NCI-H2196 (cell line): ENCODE measurements around the gene ZDHHC14.

Source experiments
- DNase-seq: peaks from one replicate; lab custom pipeline; 2025; ENCODE audit not compliant: unreplicated experiment; lab: John Stamatoyannopoulos, UW

Gene ZDHHC14

DNA sequence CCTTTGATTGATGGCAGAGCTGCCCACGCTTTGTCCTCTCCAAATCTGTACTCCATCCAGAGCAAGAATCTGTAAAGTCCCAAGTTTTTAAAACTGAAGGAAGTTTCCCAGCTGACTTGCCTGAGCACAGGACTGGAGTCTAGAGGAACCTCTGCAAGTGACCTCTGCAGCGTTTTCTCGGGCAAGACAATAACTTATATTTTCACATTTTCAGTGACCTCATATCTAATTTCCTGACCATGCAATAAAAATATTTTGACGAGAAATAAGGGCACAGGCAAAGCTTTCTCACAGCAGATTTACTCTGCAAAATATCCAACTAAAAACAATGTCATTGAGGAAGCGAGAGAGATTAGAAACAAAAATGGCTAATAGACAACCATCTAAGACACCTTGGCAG, 256.5 kb downstream of the ZDHHC14 start:
- DNase-seq = no peak

- DNase-seq = no peak
Measured at GRCh38 chr6:157637941-157638662, 257.1 kb downstream of the ZDHHC14 start.

- peak; percentile 4 for DNase-seq
Measured at GRCh38 chr6:157638779-157639178, 257.8 kb downstream of the ZDHHC14 start.

DNA sequence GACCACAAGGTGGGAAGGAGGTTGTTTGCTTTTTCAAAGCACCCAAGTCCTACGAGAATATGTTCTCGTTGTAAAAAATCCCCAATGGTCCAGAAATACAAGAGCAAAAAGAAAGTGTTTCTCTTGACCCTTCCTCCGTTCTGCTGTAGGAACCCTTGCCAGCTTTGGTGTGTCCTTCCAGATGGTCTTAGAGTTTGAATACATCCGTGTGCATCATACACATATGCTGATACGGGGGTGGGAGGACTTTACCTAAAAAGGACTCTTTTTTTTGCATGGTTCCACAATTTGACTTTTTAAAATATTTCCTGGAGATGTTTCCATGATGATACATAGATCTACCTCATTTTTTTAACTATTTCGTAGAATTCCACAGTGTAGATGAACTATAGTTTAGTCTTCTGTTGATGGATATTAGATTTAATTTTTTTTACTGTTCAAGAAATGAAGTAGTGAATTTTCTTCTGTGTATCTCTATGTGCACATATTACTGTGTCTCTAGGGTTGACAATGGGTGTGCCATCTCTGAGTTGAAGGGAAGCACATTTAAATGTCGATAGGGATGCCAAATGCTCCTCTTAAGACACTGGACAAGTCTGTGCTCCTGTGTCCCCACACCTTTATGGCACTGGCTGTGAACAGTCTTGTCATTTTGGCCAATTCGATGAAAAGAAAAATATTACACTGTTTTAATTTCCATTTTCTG, 259.9 kb downstream of the ZDHHC14 start:
- no peak for DNase-seq

DNA sequence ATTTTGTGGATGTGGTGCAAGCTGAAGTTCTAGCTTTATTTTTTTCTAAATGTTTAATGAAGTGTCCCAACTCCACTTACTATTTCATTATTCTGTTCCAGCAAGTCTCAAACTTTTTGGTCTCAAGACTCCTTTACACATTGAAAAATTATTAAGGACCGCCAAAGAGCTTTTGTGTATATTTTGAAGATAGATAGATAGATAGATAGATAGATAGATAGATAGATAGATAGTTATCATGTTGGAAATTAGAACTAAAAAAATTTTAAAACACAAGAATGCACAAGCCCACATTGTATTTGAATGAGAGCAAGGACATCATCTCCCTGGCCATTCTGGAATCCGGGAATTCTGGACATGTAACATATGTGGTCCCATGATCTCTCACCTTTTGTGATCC, 260.8 kb downstream of the ZDHHC14 start:
- DNase-seq = no peak

DNA sequence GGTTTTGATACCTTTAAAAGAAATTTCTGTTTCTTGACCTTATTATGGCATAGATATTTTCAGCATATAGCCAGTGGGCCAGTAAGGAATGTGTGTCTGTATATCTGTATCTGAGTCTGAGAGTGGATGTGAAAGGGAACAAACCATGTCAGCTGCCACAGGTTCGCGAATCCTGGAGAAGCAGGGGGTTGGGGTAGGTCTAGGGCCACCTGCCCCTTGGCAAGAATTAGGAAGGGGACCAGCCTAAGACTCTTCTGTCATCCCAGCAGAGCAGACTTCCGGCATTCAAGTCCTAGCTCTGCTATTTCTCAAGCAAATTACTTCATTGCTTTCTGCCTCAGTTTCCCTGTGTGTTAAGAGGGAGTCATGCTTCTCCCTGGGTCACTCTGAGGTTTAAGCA, 261.7 kb downstream of the ZDHHC14 start:
- no peak for DNase-seq

- no peak for DNase-seq
Measured at GRCh38 chr6:157644043-157644810, 263.2 kb downstream of the ZDHHC14 start.

GRCh38 chr6:157645201-157645795, 264.3 kb downstream of the ZDHHC14 start:
- DNase-seq = no peak

DNA sequence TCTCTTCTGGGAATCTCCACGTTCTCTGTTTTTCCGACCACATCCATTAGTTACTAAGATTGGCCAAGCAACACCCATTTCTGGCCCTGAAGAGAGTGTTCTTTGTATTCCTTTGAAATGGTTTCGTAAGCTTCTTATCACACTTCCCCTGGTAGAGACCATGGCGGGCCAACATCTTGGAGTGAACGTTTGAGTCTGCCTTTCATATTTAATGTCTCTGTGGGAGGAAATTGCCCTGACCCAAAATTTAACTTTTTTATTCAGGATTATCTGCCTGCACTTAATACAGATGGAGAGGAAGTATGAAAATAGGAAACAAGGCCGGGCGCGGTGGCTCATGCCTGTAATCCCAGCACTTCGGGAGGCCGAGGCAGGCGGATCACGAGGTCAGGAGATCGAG, 265.0 kb downstream of the ZDHHC14 start:
- no peak for DNase-seq

GRCh38 chr6:157647261-157647915, 266.4 kb downstream of the ZDHHC14 start:
- DNase-seq = no peak

- no peak for DNase-seq
Measured at GRCh38 chr6:157648561-157648960, 267.6 kb downstream of the ZDHHC14 start.

- DNase-seq = no peak
Measured at GRCh38 chr6:157649311-157650260, 268.6 kb downstream of the ZDHHC14 start.

- no peak for DNase-seq
Measured at GRCh38 chr6:157650261-157650640, 269.3 kb downstream of the ZDHHC14 start.

- no peak for DNase-seq
Measured at GRCh38 chr6:157650801-157651200, 269.8 kb downstream of the ZDHHC14 start.

DNA sequence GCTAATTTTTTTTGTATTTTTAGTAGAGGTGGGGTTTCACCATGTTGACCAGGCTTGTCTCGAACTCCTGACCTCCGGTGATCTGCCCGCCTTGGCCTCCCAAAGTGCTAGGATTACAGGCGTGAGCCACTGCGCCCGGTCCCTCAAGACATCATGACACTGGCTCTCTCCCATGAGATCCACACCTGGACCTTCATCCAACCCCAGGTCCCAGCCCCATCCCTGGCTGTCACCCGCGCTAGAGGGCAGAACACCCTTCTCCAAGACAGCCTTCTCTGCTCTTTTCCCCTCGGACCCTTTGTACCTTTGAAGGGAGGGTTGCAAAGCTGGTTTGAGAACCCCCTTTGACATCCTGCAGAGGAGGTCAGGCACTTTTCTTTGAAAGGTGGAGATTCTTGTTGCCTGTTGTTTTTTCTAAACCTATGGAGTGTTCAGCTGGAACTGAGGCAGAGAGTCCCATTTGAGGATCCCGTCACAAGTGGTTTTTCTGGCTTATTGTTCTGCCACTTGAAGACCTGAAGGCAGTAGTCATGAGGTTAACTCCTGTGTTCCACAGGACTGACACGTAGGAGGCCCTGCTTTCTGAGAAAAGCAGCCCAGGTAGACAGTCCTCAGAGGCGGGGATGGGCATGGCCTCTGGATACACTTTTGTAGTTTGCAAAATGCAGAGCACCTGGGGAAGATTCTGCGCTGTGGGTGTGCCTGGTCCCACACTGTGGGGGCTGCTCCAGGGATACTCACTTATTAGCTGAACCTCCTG, 270.9 kb downstream of the ZDHHC14 start:
- no peak for DNase-seq

- DNase-seq = no peak
Measured at GRCh38 chr6:157652601-157653363, 271.8 kb downstream of the ZDHHC14 start.

DNA sequence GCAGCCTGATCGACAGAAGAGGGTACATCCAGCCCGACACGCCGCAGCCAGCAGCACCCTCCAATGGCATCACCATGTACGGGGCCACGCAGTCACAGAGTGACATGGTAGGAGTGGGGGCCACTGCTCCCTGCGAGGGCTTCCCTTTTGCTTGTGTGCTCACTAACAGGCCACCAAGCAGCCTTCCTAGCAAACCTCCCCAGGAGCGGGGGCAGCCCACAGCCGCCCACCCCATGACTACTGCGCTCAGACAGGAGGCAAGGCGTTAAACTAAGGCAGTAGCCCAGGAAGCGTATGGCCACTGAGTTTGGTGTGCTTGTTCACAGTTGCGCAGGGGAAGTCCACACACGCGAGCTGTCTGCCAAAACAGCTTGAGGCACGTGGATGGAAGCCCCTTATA, 272.5 kb downstream of the ZDHHC14 start:
- no peak for DNase-seq

- DNase-seq = no peak
Measured at GRCh38 chr6:157655139-157655538, 274.1 kb downstream of the ZDHHC14 start.
